AG04450 (cell line): Measurements from ENCODE around the gene HCN4. TPM values are rescaled to one million over a fixed set of nuclear protein-coding genes. Genes with fewer than 3 reads are reported as not detected.

Experiments used
- CTCF ChIA-PET: fragments of 300-600, 350-600 bp; formaldehyde crosslinking; extraction: SDS; loops from one replicate; lab custom pipeline; 2022; ENCODE audit warnings: antibody characterized with exemption, inconsistent platforms; lab: Charles Lee
- POLR2A ChIA-PET: fragments of 350-600 bp; formaldehyde crosslinking; extraction: SDS; loops from one replicate; lab custom pipeline; 2021; ENCODE audit warnings: antibody characterized with exemption, inconsistent platforms; lab: Yijun Ruan, JAX
- DNase-seq: peaks from one replicate; pipeline ENCODE4 v3.0.0-alpha.2; 2011; ENCODE audit warnings: low read depth, low spot score
- H3K27ac ChIP-seq: one replicate; pipeline ENCODE4 v1.5.1; 2012; ENCODE audit warnings: low read depth, low read length, control low read depth
- H3K27me3 ChIP-seq: one replicate; pipeline ENCODE4 v1.6.0; 2012; ENCODE audit warnings: low read length; ENCODE audit not compliant: control insufficient read depth, insufficient read depth
- H3K4me3 ChIP-seq: 2 replicates; pipeline ENCODE4 v1.5.1; 2011; ENCODE audit warnings: mild to moderate bottlenecking, low read depth, low read length, control low read depth
- H3K9me3 ChIP-seq: 2 replicates; pipeline ENCODE4 v1.5.1; 2012; ENCODE audit warnings: low read length; ENCODE audit not compliant: control insufficient read depth, insufficient read depth
- polyA plus RNA-seq: library from polyadenylated mRNA; depleted of rRNA; stranded (reverse); fragments of >200 nt; gene quantifications from 2 replicates; pipeline ENCODE4 v1.2.3, GENCODE V29; 2011
- TF ChIP-seq, protein P1 (sequence below): IDR thresholded peaks from 2 replicates; pipeline ENCODE4 v1.5.1; 2011; ENCODE audit warnings: low read depth, low read length, control low read depth, inconsistent platforms

HCN4 gene
- polyA plus RNA-seq, 1 experiment = not detected

DNA sequence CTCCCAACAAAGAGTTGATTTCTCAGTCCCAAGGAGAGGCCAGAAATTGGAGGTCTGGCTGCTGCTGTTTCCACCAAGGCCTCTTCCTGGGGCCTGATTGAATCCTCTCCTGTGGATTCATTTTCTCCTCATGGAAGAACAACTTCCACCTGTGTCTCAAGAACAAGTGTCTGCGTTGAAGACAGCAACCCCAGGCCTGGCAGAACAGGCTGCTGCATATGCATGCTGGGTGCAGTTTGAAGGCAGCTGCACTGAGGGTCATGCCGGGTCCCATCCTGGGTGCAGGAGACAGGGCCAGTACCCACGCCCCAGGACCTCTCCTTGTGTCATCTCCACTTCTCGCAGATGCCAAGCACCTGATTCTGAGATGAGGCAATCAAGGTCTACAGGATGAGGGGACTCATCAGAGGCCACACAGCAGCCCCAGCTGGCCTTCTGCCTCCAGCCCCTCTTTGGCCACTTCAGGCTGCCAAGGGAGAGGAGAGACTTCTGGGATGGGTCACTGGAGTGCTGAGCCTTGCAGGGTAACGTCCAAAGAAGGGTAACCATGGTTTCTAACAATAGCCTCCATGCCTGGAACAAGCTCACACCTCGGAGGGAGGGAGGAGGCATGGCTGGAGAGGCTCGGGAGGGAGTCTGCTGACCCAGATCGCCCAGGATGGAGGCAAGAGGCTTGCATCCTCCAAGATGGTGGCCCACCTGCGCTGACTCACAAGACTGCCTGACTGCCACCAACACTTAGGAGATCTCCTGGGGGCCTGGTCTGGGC is 30.0 kb downstream of the HCN4 start:
- H3K9me3 ChIP-seq = no peaks in the 10 kb centered on the region; the same call in 1 of the 2 replicates
- POLR2A ChIA-PET = no interaction called here
- CTCF ChIA-PET = no interaction called here
- DNase-seq = no peak
- TF ChIP-seq, protein P1, sequence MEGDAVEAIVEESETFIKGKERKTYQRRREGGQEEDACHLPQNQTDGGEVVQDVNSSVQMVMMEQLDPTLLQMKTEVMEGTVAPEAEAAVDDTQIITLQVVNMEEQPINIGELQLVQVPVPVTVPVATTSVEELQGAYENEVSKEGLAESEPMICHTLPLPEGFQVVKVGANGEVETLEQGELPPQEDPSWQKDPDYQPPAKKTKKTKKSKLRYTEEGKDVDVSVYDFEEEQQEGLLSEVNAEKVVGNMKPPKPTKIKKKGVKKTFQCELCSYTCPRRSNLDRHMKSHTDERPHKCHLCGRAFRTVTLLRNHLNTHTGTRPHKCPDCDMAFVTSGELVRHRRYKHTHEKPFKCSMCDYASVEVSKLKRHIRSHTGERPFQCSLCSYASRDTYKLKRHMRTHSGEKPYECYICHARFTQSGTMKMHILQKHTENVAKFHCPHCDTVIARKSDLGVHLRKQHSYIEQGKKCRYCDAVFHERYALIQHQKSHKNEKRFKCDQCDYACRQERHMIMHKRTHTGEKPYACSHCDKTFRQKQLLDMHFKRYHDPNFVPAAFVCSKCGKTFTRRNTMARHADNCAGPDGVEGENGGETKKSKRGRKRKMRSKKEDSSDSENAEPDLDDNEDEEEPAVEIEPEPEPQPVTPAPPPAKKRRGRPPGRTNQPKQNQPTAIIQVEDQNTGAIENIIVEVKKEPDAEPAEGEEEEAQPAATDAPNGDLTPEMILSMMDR = no peak
- no peak overlapping the region for H3K27ac ChIP-seq
- H3K27me3 ChIP-seq = no peaks in the 10 kb centered on the region
- H3K4me3 ChIP-seq = no peak overlapping the region

DNA sequence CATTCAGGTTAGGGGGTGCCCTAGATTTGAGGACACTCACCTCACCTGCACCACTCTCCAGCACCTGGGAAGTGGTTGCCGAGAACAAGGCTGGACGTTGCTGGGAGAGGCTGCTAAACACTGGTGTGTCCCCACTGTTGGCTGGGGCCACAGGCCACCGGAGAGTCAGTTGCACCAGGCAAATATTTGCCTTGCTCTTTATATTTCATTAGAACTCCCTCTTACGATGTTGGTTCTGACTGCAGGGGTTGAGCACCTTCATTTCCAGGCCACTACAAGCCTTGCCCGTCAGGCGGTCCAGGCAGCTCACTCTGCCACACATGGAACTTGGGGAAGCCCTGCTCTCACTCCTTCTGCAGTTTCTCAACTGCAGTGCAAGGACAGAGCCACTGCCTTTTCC is 30.7 kb downstream of the HCN4 start:
- DNase-seq = no peak
- Histone ChIP-seq H3K4me3 (no peak overlapping the region), H3K27ac (no peak overlapping the region), H3K27me3 (no peaks in the 10 kb centered on the region), H3K9me3 (no peaks in the 10 kb centered on the region; the same call in 1 of the 2 replicates)
- ChIA-PET POLR2A (no interaction called here), CTCF (no interaction called here)
- TF ChIP-seq, protein P1 = no peak

DNA sequence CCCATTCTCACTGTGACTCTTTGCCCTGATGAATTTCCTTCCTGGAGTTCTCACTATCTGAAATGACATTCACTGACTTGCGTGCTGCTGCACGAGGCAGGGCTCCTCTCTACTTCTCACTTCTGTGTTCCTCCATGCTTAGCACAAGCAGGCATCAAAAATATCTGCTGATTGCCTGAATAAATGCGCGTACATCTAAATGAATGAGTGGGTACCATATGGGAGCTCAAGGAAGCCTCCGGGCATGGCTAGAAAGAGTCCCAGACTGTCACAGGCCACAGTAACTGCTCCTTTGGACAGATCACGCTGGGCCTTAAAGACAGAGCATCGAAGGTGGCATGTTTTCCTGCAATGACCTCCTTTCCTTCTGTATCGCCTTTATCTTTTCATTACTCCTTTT is 31.6 kb downstream of the HCN4 start:
- H3K4me3 ChIP-seq = no peak overlapping the region

DNA sequence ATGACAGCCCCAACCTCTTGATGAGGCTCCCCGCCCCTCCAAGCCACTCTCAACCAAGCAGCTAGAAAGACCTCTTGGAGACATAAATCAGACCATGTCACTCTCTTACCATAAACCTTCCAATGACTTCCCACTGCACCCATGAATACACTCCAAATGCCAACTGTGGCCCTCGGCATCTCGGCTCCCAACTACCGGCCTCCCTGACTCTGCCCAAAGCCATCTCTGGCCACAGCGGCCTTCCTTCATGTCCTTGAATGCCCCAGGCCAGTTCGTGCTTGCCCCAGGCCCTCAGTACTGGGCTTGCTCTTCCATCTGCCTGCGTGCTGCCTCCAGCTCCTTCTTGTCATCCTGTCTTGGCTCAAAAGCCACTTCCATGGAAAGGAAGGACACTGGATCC is 32.0 kb downstream of the HCN4 start:
- ChIA-PET POLR2A (no interaction called here), CTCF (no interaction called here)
- H3K27ac ChIP-seq = no peak overlapping the region
- no peaks in the 10 kb centered on the region for H3K27me3 ChIP-seq
- H3K9me3 ChIP-seq = no peaks in the 10 kb centered on the region; the same call in 1 of the 2 replicates
- TF ChIP-seq, protein P1 = no peak
- H3K4me3 ChIP-seq = no peak overlapping the region
- DNase-seq = no peak

More for the DNA sequence above, 31.6 kb downstream of the HCN4 start:
- DNase-seq = no peak
- ChIA-PET CTCF (no interaction called here), POLR2A (no interaction called here)
- TF ChIP-seq, protein P1 = no peak
- Histone ChIP-seq H3K27ac (no peak overlapping the region), H3K9me3 (no peaks in the 10 kb centered on the region; the same call in 1 of the 2 replicates), H3K27me3 (no peaks in the 10 kb centered on the region)

DNA sequence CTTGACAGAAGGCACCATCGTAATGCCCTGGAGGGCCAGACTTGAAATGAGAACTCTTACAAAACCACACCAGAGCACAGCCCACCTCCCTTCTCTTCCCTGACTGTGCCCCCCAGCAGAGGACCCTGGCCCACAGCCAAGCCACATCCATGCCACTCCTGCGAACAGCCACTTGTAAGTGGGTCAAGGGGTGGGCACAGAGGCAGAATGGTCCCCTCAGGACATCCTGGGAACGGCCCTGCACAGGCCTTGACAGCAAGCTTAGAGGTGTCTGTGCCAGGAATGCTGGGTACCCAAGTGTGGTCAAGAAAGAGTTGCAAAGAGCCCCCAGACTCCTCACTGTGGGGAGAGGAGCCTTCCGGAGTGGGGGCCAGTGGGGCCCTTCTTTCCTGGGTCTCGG is 33.3 kb downstream of the HCN4 start:
- DNase-seq = no peak
- H3K4me3 ChIP-seq = no peak overlapping the region

More for the DNA sequence above, 33.3 kb downstream of the HCN4 start:
- Histone ChIP-seq H3K27ac (no peak overlapping the region), H3K9me3 (no peaks in the 10 kb centered on the region), H3K27me3 (no peaks in the 10 kb centered on the region)
- ChIA-PET POLR2A (no interaction called here), CTCF (no interaction called here)
- TF ChIP-seq, protein P1 = no peak
